Activated gamma-delta T cell treated with anti-CD3 and anti-CD28 coated beads, Interleukin-2, amount 50 U/mL, for 16 hours (primary cell): ENCODE data around the gene PPP2R5A.

Experiments
- DNase-seq: peaks from one replicate; pipeline ENCODE4 v3.0.0-alpha.2; 2020; ENCODE audit warnings: low read depth

PPP2R5A gene

GRCh38 chr1:212284744-212285684 is at the start of gene PPP2R5A:
Gene PPP2R5A, plus strand, starts transcription at chr1:212285410. Its CDS starts 701 bp downstream, at chr1:212286111.
- peak; percentile 98 for DNase-seq

GRCh38 chr1:212235857-212236256 is 49.4 kb upstream of the PPP2R5A start:
- DNase-seq, result no peak

- no peak for DNase-seq
Observed at GRCh38 chr1:212236664-212237220, 48.5 kb upstream of the PPP2R5A start.

GRCh38 chr1:212237651-212238050 is 47.6 kb upstream of the PPP2R5A start:
- DNase-seq, result no peak

GRCh38 chr1:212238552-212238951 is 46.7 kb upstream of the PPP2R5A start:
- DNase-seq, result no peak

- no peak for DNase-seq
Observed at GRCh38 chr1:212241501-212241900, 43.7 kb upstream of the PPP2R5A start.

- DNase-seq, result no peak
Observed at GRCh38 chr1:212241957-212242287, 43.3 kb upstream of the PPP2R5A start.

GRCh38 chr1:212242288-212242984 is 42.8 kb upstream of the PPP2R5A start:
- DNase-seq, result no peak

GRCh38 chr1:212242985-212243308 is 42.3 kb upstream of the PPP2R5A start:
- DNase-seq, result no peak

- DNase-seq, result no peak
Observed at GRCh38 chr1:212244441-212244840, 40.8 kb upstream of the PPP2R5A start.

GRCh38 chr1:212247179-212247721 is 38.0 kb upstream of the PPP2R5A start:
- no peak for DNase-seq

- no peak for DNase-seq
Observed at GRCh38 chr1:212247988-212248387, 37.2 kb upstream of the PPP2R5A start.

- no peak for DNase-seq
Observed at GRCh38 chr1:212254853-212255363, 30.3 kb upstream of the PPP2R5A start.

GRCh38 chr1:212255705-212256307 is 29.4 kb upstream of the PPP2R5A start:
- DNase-seq, result no peak

GRCh38 chr1:212256369-212256768 is 28.8 kb upstream of the PPP2R5A start:
- DNase-seq, result no peak

- DNase-seq, result no peak
Observed at GRCh38 chr1:212257157-212257556, 28.1 kb upstream of the PPP2R5A start.

- DNase-seq, result no peak
Observed at GRCh38 chr1:212259693-212260480, 25.3 kb upstream of the PPP2R5A start.

GRCh38 chr1:212260557-212261355 is 24.5 kb upstream of the PPP2R5A start:
- no peak for DNase-seq

- DNase-seq, result no peak
Observed at GRCh38 chr1:212261361-212261929, 23.8 kb upstream of the PPP2R5A start.

GRCh38 chr1:212267017-212267416 is 18.2 kb upstream of the PPP2R5A start:
- no peak for DNase-seq
